Heart left ventricle (tissue), 13 donors: Measurements from ENCODE around the gene MAN2A2.

Experiments used
- CTCF ChIP-seq, 12 donors: fragments of 200-600 bp; sonication (generic) in 4 of 12; IDR thresholded peaks; one replicate each; pipeline versions ENCODE4 v1.5.0 to v1.8.0; 2018 to 2022; ENCODE audit warnings: antibody characterized with exemption in 12 of 12, mild to moderate bottlenecking in 5 of 12
- POLR2A ChIP-seq, 2 donors: fragments of 450-650 bp; IDR thresholded peaks; one replicate each; pipeline ENCODE4 v1.6.1; 2017; ENCODE audit warnings: antibody characterized with exemption in 2 of 2, mild to moderate bottlenecking in 2 of 2, moderate library complexity in 2 of 2
- donor health status: ischemic (EF 13 %, LVEDD 7.1; RV severe dilation, severe dysfunction).
- donor health status: DM: no; HTN: yes; CAD: no.
- donor health status: DM: no; HTN: no; CAD: no.
- donor health status: ischemic (EF 25% LVEDD 6.9; RV normal size, moderate dysfunction).
- donor health status: ischemic (EF 25% LVEDD 5.7; RV mildly dilated, moderate dysfunction).
- donor health status: ischemic (EF 35%, LVEDD 5.7; RV mildly dilated, moderate dysfunction).
- donor health status: nonischemic (EF 11% LVEDD 7.7; RV severe dilation, severe dysfunction).
- donor health status: DM: yes; HTN: yes; CAD: no.
- donor health status: PGD.
- donor health status: ischemic (EF 29% LVEDD 5.4; RV normal size, mild dysfunction).
- donor health status: nonischemic (EF 23%, LVEDD 6.1; RV moderate dilation, normal function).

GRCh38 chr15:90872486-90873184, 30.5 kb upstream of the MAN2A2 start:
- TF ChIP-seq CTCF (IDR thresholded peaks at IDR 0.05), result no peak
- no peak for TF ChIP-seq POLR2A (IDR thresholded peaks at IDR 0.05)
